Activated CD4-positive, alpha-beta memory T cell treated with anti-CD3 and anti-CD28 coated beads for 36 hours (primary cell): ENCODE results near the gene UQCC2. TPM values are rescaled to one million over a fixed set of nuclear protein-coding genes. Genes with fewer than 3 reads are reported as not detected.
A peak's percentile ranks its signal among the peaks of the same experiment; 100 is the strongest.

Source experiments
- CTCF ChIA-PET: fragments of 350-600 bp; sonication (Branson Sonifier 250); formaldehyde crosslinking; loops from one replicate; lab custom pipeline; 2021; ENCODE audit warnings: antibody characterized with exemption, inconsistent platforms; lab: Charles Lee
- POLR2A ChIA-PET: fragments of 350-600 bp; sonication (Branson Sonifier 250); formaldehyde crosslinking; loops from one replicate; lab custom pipeline; 2021; ENCODE audit warnings: antibody characterized with exemption; lab: Charles Lee
- DNase-seq: peaks from one replicate; pipeline ENCODE4 v3.0.0-alpha.2; 2020
- H3K27ac Mint-ChIP-seq: one replicate; pipeline ENCODE4 v1.8.0; 2021; ENCODE audit warnings: mixed read lengths
- H3K27me3 Mint-ChIP-seq: one replicate; pipeline ENCODE4 v1.8.0; 2021; ENCODE audit warnings: mixed read lengths
- H3K36me3 Mint-ChIP-seq: one replicate; pipeline ENCODE4 v1.8.0; 2021; ENCODE audit warnings: mixed read lengths
- H3K4me1 Mint-ChIP-seq: one replicate; pipeline ENCODE4 v1.8.0; 2021; ENCODE audit warnings: low read depth, mixed read lengths
- H3K4me3 Mint-ChIP-seq: one replicate; pipeline ENCODE4 v1.8.0; 2021; ENCODE audit warnings: mild to moderate bottlenecking, mixed read lengths
- H3K9me3 Mint-ChIP-seq: one replicate; pipeline ENCODE4 v1.8.0; 2021; ENCODE audit warnings: mixed read lengths
- intact Hi-C: fragments of 100-400 bp; cut with micrococcal nuclease; formaldehyde crosslinking; loops from one replicate; pipeline ENCODE4 v1.15.1; 2023
- total RNA-seq, 2 experiments: library from RNA; stranded (reverse); gene quantifications; one replicate each; pipeline ENCODE4 v1.2.3, GENCODE V29; 2021

UQCC2 gene
- total RNA-seq, 2 experiments from 2014 or later, result 157 to 160 TPM

GRCh38 chr6:33685411-33686224 is 25.9 kb downstream of the UQCC2 start:
- CTCF ChIA-PET, result interaction anchor here (0.6 kb wide), 1 partner anchor 17 kb away, joined by 3 read pairs; no protein-coding TSS in a partner anchor

GRCh38 chr6:33684983-33685382 is 26.5 kb downstream of the UQCC2 start:
- no peak for DNase-seq
- H3K4me3 Mint-ChIP-seq, result no peak overlapping the region
- H3K27ac Mint-ChIP-seq, result peak overlapping the region; percentile 30
- H3K4me1 Mint-ChIP-seq, result peaks cover 15% of the 10 kb centered on the region
- H3K36me3 Mint-ChIP-seq, result peaks cover 58% of the 10 kb centered on the region
- H3K9me3 Mint-ChIP-seq, result no peaks in the 10 kb centered on the region
- ChIA-PET CTCF (no interaction called here), POLR2A (no interaction called here)
- intact Hi-C loops, result no loop called here
- H3K27me3 Mint-ChIP-seq, result no peaks in the 10 kb centered on the region

More at GRCh38 chr6:33685411-33686224, 25.9 kb downstream of the UQCC2 start:
- intact Hi-C loops, result no loop called here
- POLR2A ChIA-PET, result no interaction called here
- Mint-ChIP-seq H3K27ac (peak overlapping the region; percentile 30), H3K4me1 (peaks cover 15% of the 10 kb centered on the region), H3K4me3 (no peak overlapping the region), H3K36me3 (peaks cover 59% of the 10 kb centered on the region), H3K27me3 (no peaks in the 10 kb centered on the region), H3K9me3 (no peaks in the 10 kb centered on the region)
- no peak for DNase-seq

- Mint-ChIP-seq H3K4me3 (no peak overlapping the region), H3K27me3 (no peaks in the 10 kb centered on the region), H3K27ac (peak overlapping the region; percentile 80), H3K4me1 (peaks cover 15% of the 10 kb centered on the region), H3K36me3 (peaks cover 59% of the 10 kb centered on the region), H3K9me3 (no peaks in the 10 kb centered on the region)
- POLR2A ChIA-PET, result interaction anchor here (0.6 kb wide), 1 partner anchor 10 kb away, joined by 3 read pairs; no protein-coding TSS in a partner anchor
- CTCF ChIA-PET, result interaction anchor here (2.8 kb wide), 1 partner anchor 16 kb away, joined by 19 read pairs; no protein-coding TSS in a partner anchor
- intact Hi-C loops, result no loop called here
- no peak for DNase-seq
These were observed 27.0 kb downstream of the UQCC2 start for GRCh38 chr6:33684428-33684896.

GRCh38 chr6:33683576-33684427 is 27.7 kb downstream of the UQCC2 start:
- no peak for DNase-seq
- H3K27ac Mint-ChIP-seq, result peak overlapping the region; percentile 80
- no peaks in the 10 kb centered on the region for H3K27me3 Mint-ChIP-seq
- no peaks in the 10 kb centered on the region for H3K9me3 Mint-ChIP-seq
- ChIA-PET CTCF (interaction anchor here (0.9 to 2.8 kb wide), 7 partner anchors 11 to 96 kb away, joined by 3 to 19 read pairs (median 3); partner anchors contain the start of gene UQCC2), POLR2A (interaction anchor here (0.6 to 1.5 kb wide), 2 partner anchors 10 to 15 kb away, joined by 3 read pairs; no protein-coding TSS in a partner anchor)
- H3K4me3 Mint-ChIP-seq, result no peak overlapping the region
- H3K36me3 Mint-ChIP-seq, result peaks cover 58% of the 10 kb centered on the region
- H3K4me1 Mint-ChIP-seq, result peaks cover 15% of the 10 kb centered on the region
- intact Hi-C loops, result no loop called here

- intact Hi-C loops, result no loop called here
- Mint-ChIP-seq H3K9me3 (no peaks in the 10 kb centered on the region), H3K36me3 (peaks cover 58% of the 10 kb centered on the region), H3K27ac (peak overlapping the region; percentile 80), H3K4me1 (peaks cover 15% of the 10 kb centered on the region), H3K4me3 (no peak overlapping the region), H3K27me3 (no peaks in the 10 kb centered on the region)
- ChIA-PET CTCF (interaction anchor here (0.6 to 2.8 kb wide), 8 partner anchors 12 to 112 kb away, joined by 3 to 19 read pairs (median 3); partner anchors contain the start of gene UQCC2), POLR2A (interaction anchor here (1.5 kb wide), 1 partner anchor 14 kb away, joined by 3 read pairs; no protein-coding TSS in a partner anchor)
- DNase-seq, result peak; percentile 73
These were observed 28.4 kb downstream of the UQCC2 start for GRCh38 chr6:33683051-33683571.

GRCh38 chr6:33682341-33682740 is 29.2 kb downstream of the UQCC2 start:
- Mint-ChIP-seq H3K27me3 (no peaks in the 10 kb centered on the region), H3K36me3 (peaks cover 61% of the 10 kb centered on the region)
- POLR2A ChIA-PET, result no interaction called here

GRCh38 chr6:33679761-33680160 is 31.7 kb downstream of the UQCC2 start:
- DNase-seq, result no peak
- Mint-ChIP-seq H3K9me3 (no peaks in the 10 kb centered on the region), H3K36me3 (peaks cover 56% of the 10 kb centered on the region), H3K4me3 (no peak overlapping the region), H3K27ac (no peak overlapping the region), H3K4me1 (peaks cover 15% of the 10 kb centered on the region), H3K27me3 (no peaks in the 10 kb centered on the region)
- ChIA-PET POLR2A (no interaction called here), CTCF (no interaction called here)
- intact Hi-C loops, result no loop called here

More at GRCh38 chr6:33682341-33682740, 29.2 kb downstream of the UQCC2 start:
- no peak for DNase-seq
- intact Hi-C loops, result no loop called here
- Mint-ChIP-seq H3K9me3 (no peaks in the 10 kb centered on the region), H3K4me3 (no peak overlapping the region), H3K4me1 (peaks cover 15% of the 10 kb centered on the region), H3K27ac (peak overlapping the region; percentile 80)
- CTCF ChIA-PET, result interaction anchor here (0.6 to 2.8 kb wide), 6 partner anchors 12 to 111 kb away, joined by 3 to 19 read pairs (median 3); no protein-coding TSS in a partner anchor

- CTCF ChIA-PET, result no interaction called here
- peaks cover 57% of the 10 kb centered on the region for H3K36me3 Mint-ChIP-seq
- POLR2A ChIA-PET, result no interaction called here
- intact Hi-C loops, result no loop called here
- no peak overlapping the region for H3K4me3 Mint-ChIP-seq
- no peaks in the 10 kb centered on the region for H3K27me3 Mint-ChIP-seq
- peaks cover 15% of the 10 kb centered on the region for H3K4me1 Mint-ChIP-seq
- no peak for DNase-seq
- H3K27ac Mint-ChIP-seq, result no peak overlapping the region
- no peaks in the 10 kb centered on the region for H3K9me3 Mint-ChIP-seq
These were observed 32.5 kb downstream of the UQCC2 start for GRCh38 chr6:33678932-33679490.

- H3K27me3 Mint-ChIP-seq, result no peaks in the 10 kb centered on the region
- no peak for DNase-seq
These were observed 33.1 kb downstream of the UQCC2 start for GRCh38 chr6:33678233-33678931.

GRCh38 chr6:33677689-33678088 is 33.8 kb downstream of the UQCC2 start:
- POLR2A ChIA-PET, result no interaction called here
- Mint-ChIP-seq H3K27ac (no peak overlapping the region), H3K4me3 (no peak overlapping the region), H3K9me3 (no peaks in the 10 kb centered on the region), H3K4me1 (peaks cover 6% of the 10 kb centered on the region), H3K27me3 (no peaks in the 10 kb centered on the region), H3K36me3 (peaks cover 55% of the 10 kb centered on the region)
- DNase-seq, result no peak
- CTCF ChIA-PET, result no interaction called here
- intact Hi-C loops, result no loop called here

More at GRCh38 chr6:33678233-33678931, 33.1 kb downstream of the UQCC2 start:
- POLR2A ChIA-PET, result no interaction called here
- Mint-ChIP-seq H3K9me3 (no peaks in the 10 kb centered on the region), H3K4me1 (peaks cover 11% of the 10 kb centered on the region), H3K36me3 (peaks cover 55% of the 10 kb centered on the region), H3K27ac (no peak overlapping the region), H3K4me3 (no peak overlapping the region)
- CTCF ChIA-PET, result no interaction called here
- intact Hi-C loops, result no loop called here

GRCh38 chr6:33677143-33677660 is 34.3 kb downstream of the UQCC2 start:
- ChIA-PET CTCF (no interaction called here), POLR2A (no interaction called here)
- peaks cover 52% of the 10 kb centered on the region for H3K36me3 Mint-ChIP-seq
- no peaks in the 10 kb centered on the region for H3K27me3 Mint-ChIP-seq
- no peaks in the 10 kb centered on the region for H3K9me3 Mint-ChIP-seq
- no peak for DNase-seq
- H3K4me3 Mint-ChIP-seq, result no peak overlapping the region
- H3K27ac Mint-ChIP-seq, result no peak overlapping the region
- peaks cover under 1% of the 10 kb centered on the region for H3K4me1 Mint-ChIP-seq
- intact Hi-C loops, result no loop called here
